ENCODE measurements around the gene WDR86.

WDR86 gene

GRCh38 chr7:151378496-151379192 lies 31.2 kb downstream of the WDR86 start:
- no peak for DNase-seq

DNA sequence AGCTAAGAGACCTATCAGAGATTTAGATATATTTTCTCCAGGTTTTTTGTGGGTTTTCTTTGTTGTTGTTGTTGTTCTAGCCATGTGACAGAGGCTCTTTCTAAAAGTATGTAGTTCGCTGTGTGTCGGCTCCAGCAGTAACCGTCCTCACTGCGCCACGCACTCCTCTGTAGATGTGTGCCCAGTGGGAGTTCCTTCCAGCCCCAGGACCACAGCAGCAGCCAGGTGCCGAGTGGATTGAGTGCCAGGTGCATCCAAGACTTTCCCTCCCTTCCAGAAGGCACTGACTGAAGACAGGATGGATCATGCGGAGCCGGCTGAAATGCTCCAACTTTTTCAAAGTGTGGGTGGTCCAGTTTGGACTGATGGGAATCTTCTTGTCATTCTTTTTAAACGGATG lies 31.8 kb downstream of the WDR86 start:
- DNase-seq: no peak

DNA sequence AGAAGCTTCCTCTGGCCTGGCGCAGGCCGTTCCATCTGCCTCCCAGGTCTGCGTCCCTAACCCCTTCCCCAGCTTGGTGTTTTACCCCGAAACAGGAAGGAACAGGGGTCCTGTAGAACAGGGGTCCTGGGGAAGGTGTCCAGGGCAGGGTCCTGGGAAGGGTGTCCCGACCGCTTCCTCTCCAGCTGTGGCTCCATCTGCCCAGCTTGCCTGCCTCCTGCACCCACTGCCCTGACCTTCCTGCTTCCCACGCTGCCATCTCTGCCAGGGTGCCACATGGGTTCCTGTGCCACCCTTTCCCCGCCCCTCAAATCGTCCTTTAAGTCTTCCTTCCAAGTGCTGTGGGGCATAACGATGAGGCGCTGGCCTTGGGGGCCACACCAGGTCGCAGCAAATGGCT lies 32.4 kb downstream of the WDR86 start:
- no peak for DNase-seq

GRCh38 chr7:151376218-151376902 lies 33.5 kb downstream of the WDR86 start:
- DNase-seq: no peak

- DNase-seq: no peak
Observed at GRCh38 chr7:151375530-151376217, 34.2 kb downstream of the WDR86 start.

GRCh38 chr7:151374726-151375125 lies 35.1 kb downstream of the WDR86 start:
- no peak for DNase-seq

DNA sequence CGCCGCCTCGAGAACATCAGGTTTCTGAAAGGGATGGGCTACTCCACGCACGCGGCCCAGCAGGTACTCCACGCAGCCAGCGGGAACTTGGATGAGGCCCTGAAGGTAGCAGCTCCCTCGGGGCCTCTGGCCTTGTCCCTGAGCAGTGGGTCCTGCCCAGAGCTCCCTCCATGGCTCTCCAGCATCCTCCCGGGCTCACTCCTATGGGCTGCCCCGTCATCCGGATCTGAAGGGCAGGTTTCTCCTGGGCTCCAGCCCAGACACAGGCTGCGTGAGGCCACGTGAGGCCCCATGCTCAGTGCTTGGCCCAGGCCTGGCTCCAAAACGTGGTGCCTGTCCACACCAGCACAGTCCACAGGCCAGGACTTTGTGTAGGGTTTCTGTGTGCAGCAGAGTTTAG lies 35.7 kb downstream of the WDR86 start:
- DNase-seq: no peak

GRCh38 chr7:151373599-151373998 lies 36.2 kb downstream of the WDR86 start:
- no peak for DNase-seq

- DNase-seq: no peak
Observed at GRCh38 chr7:151372612-151373265, 37.1 kb downstream of the WDR86 start.

DNA sequence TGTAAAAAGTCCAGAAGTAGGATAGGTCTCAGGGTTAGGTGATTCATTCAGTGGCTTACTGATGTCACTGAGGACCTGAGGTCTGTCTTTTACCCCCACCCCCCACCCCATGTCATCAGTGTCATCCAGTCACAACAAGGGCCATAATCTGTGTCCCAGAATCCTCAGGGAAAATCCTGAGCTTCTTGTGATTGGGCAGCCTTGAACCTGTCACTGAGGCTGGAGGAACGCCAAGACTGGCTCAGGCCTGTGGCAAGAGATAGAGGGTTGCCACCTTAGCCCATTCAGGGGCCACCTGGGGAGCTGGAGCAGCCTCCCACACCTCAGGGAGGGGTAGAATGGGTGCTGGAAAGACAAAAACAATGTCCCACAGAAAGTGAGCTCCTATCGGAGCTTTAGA lies 38.6 kb downstream of the WDR86 start:
- DNase-seq: no peak

GRCh38 chr7:151368136-151368571 lies 41.7 kb downstream of the WDR86 start:
- DNase-seq: no peak

GRCh38 chr7:151367284-151367683 lies 42.6 kb downstream of the WDR86 start:
- DNase-seq: no peak

DNA sequence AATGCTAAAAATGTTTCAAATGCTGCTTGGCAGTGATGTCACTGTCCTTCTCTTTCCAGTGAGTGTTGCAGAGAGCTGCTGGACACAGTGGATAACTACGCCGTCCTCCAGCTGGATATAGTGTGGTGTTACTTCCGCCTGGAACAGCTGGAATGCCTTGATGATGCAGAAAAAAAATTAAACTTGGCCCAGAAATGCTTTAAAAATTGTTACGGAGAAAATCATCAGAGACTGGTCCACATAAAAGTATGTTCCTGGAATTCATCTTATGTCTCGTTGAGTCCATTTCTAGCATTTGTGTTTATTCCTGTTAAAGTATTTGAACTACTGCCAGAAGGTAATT lies 43.0 kb downstream of the WDR86 start:
- DNase-seq: no peak

- no peak for DNase-seq
Observed at GRCh38 chr7:151366166-151366879, 43.5 kb downstream of the WDR86 start.

DNA sequence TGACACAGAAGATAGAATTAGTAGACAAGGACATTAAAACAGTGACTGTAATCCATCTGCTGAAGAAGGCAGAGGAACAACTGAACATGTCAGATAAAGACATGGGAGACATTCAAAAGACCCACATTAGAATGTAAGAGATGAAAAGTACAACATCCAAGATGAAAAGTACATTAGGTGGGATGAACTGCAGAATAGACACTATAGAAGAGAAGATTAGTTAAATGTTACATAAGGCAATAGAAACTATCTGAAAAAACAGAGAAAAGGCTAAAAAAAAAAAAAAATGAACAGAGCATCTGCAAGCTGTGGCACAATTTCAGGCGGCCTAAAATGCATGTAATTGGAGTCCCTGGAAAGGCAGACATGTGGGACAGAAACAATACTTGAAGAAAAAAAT lies 46.7 kb downstream of the WDR86 start:
- DNase-seq: no peak

DNA sequence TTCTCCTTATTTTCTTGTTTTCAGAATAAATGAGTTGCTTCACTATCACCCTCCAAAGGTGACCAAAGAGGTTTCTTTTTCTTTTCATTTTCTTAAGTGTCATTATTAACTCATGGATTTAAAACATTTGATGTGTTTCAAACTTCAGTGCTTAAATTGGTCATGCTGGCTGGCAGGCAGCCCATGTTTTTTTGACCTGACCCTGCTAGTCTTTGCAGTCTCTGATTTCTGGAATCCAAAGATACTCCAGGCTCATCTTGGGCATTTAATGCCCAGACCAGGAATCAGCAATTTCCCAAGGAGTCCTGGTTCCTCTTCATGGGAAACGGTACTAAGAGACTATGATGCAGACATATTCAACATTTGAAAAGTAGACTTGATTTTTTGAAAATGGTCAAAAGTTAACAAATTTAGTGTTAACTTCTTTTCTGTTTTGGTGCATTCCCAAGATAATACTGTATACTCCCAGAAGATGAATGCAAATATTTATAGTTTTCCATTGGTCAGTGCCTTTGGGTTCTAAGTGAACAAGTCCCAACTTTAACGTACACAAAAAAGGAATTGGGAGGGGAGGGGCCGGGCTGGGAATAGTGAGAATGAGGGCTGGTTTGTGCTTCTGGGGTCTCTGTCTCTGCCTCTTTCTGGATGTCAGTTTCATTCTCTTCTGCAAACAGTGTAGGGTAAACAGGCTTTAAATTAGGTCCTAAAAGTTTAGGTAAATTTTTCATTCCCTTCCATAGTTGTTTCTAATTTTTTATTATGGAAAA lies 48.5 kb downstream of the WDR86 start:
- no peak for DNase-seq

GRCh38 chr7:151352512-151352911 lies 57.3 kb downstream of the WDR86 start:
- DNase-seq: no peak

- DNase-seq: no peak
Observed at GRCh38 chr7:151351967-151352366, 57.9 kb downstream of the WDR86 start.

GRCh38 chr7:151351027-151351426 lies 58.8 kb downstream of the WDR86 start:
- no peak for DNase-seq

DNA sequence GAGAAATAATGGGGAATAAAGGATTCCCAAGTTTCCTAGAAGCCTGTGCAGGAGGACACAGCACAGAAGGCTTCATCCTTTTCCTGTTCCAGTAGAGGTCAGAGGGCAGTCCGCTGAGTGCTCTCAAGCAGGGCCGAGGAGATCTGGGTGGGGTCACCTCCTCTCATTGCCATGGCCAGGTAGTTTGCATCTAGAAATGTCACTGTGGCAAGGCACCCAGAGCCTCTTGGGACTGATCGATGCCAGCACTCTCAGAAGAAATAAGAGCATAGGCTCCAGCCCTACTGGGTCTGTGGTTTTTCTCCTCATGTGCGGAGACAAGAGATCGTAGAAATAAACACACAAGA lies 60.4 kb downstream of the WDR86 start:
- no peak for DNase-seq

DNA sequence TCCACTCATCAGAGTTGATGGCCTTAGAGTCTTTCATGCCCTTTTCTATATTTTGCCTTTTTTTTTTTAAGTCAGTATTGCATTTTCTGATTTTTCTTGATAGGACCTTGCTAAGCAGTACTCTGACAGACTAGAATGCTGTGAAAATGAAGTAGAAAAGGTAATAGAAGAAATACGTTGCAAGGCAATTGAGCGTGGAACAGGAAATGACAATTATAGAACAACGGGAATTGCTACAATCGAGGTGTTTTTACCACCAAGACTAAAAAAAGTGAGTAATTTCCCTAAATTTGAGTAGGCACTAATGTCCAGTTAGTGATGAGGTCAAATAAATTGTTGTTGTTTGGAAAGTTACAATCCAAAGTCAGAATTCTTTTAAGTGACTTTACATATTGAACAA lies 60.9 kb downstream of the WDR86 start:
- DNase-seq: no peak

DNA sequence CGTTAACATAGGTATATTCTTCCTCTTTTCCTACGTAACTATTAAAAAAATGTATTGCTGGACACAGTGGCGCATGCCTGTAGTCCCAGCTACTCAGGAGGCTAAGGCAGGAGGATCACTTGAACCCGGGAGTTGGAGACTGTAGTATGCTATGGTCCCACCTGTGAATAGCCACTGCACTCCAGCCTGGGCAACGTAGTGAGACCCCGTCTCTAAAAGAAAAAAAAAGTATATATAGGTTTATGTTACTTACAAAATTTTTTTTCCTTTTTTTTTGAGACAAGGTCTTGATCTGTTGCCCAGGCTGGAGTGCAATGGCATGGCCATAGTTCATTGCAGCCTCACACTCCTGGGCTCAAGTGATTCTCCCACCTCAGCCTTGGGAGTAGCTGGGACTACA lies 62.6 kb downstream of the WDR86 start:
- DNase-seq: no peak

DNA sequence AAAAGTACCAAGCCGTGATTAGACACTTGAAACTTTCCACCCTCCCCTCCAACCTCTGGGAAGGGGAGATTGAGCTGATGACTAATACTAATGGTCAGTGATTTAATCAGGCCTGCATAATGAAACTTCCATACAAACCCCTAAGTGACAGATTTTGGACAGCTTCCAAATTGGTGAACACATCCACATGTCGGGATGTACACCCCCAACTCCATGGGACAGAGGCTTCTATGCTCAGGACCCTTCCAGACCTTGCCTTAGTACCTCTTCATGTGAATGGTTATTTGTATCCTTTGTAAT lies 63.4 kb downstream of the WDR86 start:
- no peak for DNase-seq

Data from SIG-M5 (cell line).